H1 (cell line): Measurements from ENCODE around the gene TUBGCP3. TPM values are rescaled to one million over a fixed set of nuclear protein-coding genes. Genes with fewer than 3 reads are reported as not detected.

Source experiments
- CTCF ChIA-PET: fragments of 300-600 bp; sonication (Branson Sonifier 250); formaldehyde crosslinking; loops from one replicate; lab custom pipeline; 2021; ENCODE audit not compliant: partially characterized antibody; lab: Charles Lee
- POLR2A ChIA-PET: fragments of 300-600 bp; sonication (Branson Sonifier 250); formaldehyde crosslinking; loops from one replicate; lab custom pipeline; 2021; ENCODE audit warnings: inconsistent platforms; ENCODE audit not compliant: partially characterized antibody; lab: Charles Lee
- DNase-seq, 2 experiments: peaks; one replicate each; pipeline versions ENCODE4 v3.0.0 to v3.0.0-alpha.2; 2010 to 2022; ENCODE audit warnings: low spot score in 2 of 2, low read depth in 1 of 2, mixed read lengths in 1 of 2
- FAIRE-seq: peaks from 2 replicates; lab custom pipeline; 2011; peaks lifted over from hg19 to GRCh38; lab: Jason Lieb, UNC
- H2AFZ ChIP-seq: 2 replicates; pipeline ENCODE4 v1.8.1; 2012; ENCODE audit warnings: low read length, inconsistent platforms
- H2AK5ac ChIP-seq: 2 replicates; pipeline ENCODE4 v1.6.1; 2013; ENCODE audit warnings: low read depth, low read length
- H2BK120ac ChIP-seq: replicated peaks from 2 replicates; pipeline ENCODE3; 2013; ENCODE audit warnings: low read depth, low read length, inconsistent platforms
- H2BK12ac ChIP-seq: 2 replicates; pipeline ENCODE4 v1.6.1; 2013; ENCODE audit warnings: low read depth, low read length
- H2BK15ac ChIP-seq: 2 replicates; pipeline ENCODE4 v1.6.1; 2013; ENCODE audit warnings: low read length
- H2BK20ac ChIP-seq: 2 replicates; pipeline ENCODE4 v1.6.1; 2013; ENCODE audit warnings: low read length
- H2BK5ac ChIP-seq: 2 replicates; pipeline ENCODE4 v1.6.1; 2013; ENCODE audit warnings: low read depth, low read length
- H3K14ac ChIP-seq: 2 replicates; pipeline ENCODE4 v1.6.1; 2013; ENCODE audit warnings: inconsistent platforms; ENCODE audit not compliant: insufficient read length
- H3K18ac ChIP-seq: 2 replicates; pipeline ENCODE4 v1.6.1; 2013; ENCODE audit warnings: low read length; ENCODE audit errors: extremely low read depth
- H3K23ac ChIP-seq: 2 replicates; pipeline ENCODE4 v1.6.1; 2013; ENCODE audit warnings: inconsistent platforms; ENCODE audit not compliant: insufficient read length
- H3K23me2 ChIP-seq: 2 replicates; pipeline ENCODE4 v1.6.1; 2013; ENCODE audit warnings: low read depth, low read length
- H3K27ac ChIP-seq: 2 replicates; pipeline ENCODE4 v1.6.1; 2011; ENCODE audit warnings: low read depth, low read length, inconsistent platforms
- H3K27me3 ChIP-seq, 4 experiments: replicated peaks in 1 of 4; 1 replicate in 1 of 4; 2 replicates in 3 of 4; pipeline versions ENCODE4 v1.6.1 to v1.8.1; 2011 to 2013; ENCODE audit warnings: low read length in 3 of 4, mild to moderate bottlenecking in 3 of 4, inconsistent platforms in 2 of 4, mixed read lengths in 2 of 4, moderate library complexity in 1 of 4; ENCODE audit not compliant: control insufficient read depth in 3 of 4, insufficient read depth in 3 of 4; ENCODE audit errors: extremely low read depth in 1 of 4
- H3K36me3 ChIP-seq, 4 experiments: 2 replicates each; pipeline versions ENCODE4 v1.6.1 to v1.8.1; 2011 to 2013; ENCODE audit warnings: mild to moderate bottlenecking in 4 of 4, low read length in 3 of 4, moderate library complexity in 2 of 4, control low read depth in 1 of 4, inconsistent platforms in 1 of 4; ENCODE audit not compliant: insufficient read depth in 4 of 4, control insufficient read depth in 2 of 4
- H3K4ac ChIP-seq: replicated peaks from 2 replicates; pipeline ENCODE3; 2013; ENCODE audit warnings: low read length, low read depth, mixed read lengths, inconsistent platforms; ENCODE audit not compliant: insufficient read length
- H3K4me1 ChIP-seq, 4 experiments: replicated peaks in 1 of 4; 1 replicate in 1 of 4; 2 replicates in 3 of 4; pipeline versions ENCODE4 v1.6.1 to v1.8.1; 2011 to 2013; ENCODE audit warnings: low read length in 3 of 4, inconsistent platforms in 2 of 4, mixed read lengths in 1 of 4; ENCODE audit not compliant: insufficient read depth in 4 of 4, control insufficient read depth in 3 of 4
- H3K4me2 ChIP-seq, 2 experiments: 2 replicates each; pipeline versions ENCODE4 v1.6.1 to v1.8.1; 2011 to 2013; ENCODE audit warnings: low read depth in 2 of 2, low read length in 2 of 2, control low read depth in 1 of 2, inconsistent platforms in 1 of 2, mild to moderate bottlenecking in 1 of 2; ENCODE audit not compliant: insufficient read depth in 1 of 2
- H3K4me3 ChIP-seq, 4 experiments: fragments of 200-600, 300-600 bp in 1 of 4; sonication (generic), shearing (Covaris generic), sonication (Bioruptor Twin) in 1 of 4; 2 replicates each; pipeline versions ENCODE4 v1.5.1 to v1.8.1; 2011 to 2016; ENCODE audit warnings: low read length in 4 of 4, low read depth in 3 of 4, control low read depth in 2 of 4, inconsistent platforms in 2 of 4, mild to moderate bottlenecking in 2 of 4, mixed read lengths in 1 of 4, moderate library complexity in 1 of 4; ENCODE audit not compliant: insufficient read depth in 2 of 4; ENCODE audit errors: extremely low read depth in 1 of 4
- H3K56ac ChIP-seq: replicated peaks from 2 replicates; pipeline ENCODE3; 2013; ENCODE audit warnings: low read depth, mild to moderate bottlenecking, mixed read lengths, low read length, inconsistent platforms; ENCODE audit not compliant: insufficient read length
- H3K79me1 ChIP-seq: 2 replicates; pipeline ENCODE4 v1.6.1; 2013; ENCODE audit warnings: low read depth, low read length, control low read depth
- H3K79me2 ChIP-seq, 2 experiments: 2 replicates each; pipeline versions ENCODE4 v1.6.1 to v1.8.1; 2012 to 2013; ENCODE audit warnings: low read length in 2 of 2, mild to moderate bottlenecking in 2 of 2, inconsistent platforms in 1 of 2; ENCODE audit not compliant: insufficient read depth in 2 of 2, control insufficient read depth in 1 of 2
- H3K9ac ChIP-seq, 4 experiments: replicated peaks in 1 of 4; 1 replicate in 1 of 4; 2 replicates in 3 of 4; pipeline versions ENCODE4 v1.6.1 to v1.8.1; 2011 to 2013; ENCODE audit warnings: low read depth in 3 of 4, low read length in 3 of 4, control low read depth in 2 of 4, mild to moderate bottlenecking in 2 of 4, moderate library complexity in 2 of 4, inconsistent platforms in 1 of 4; ENCODE audit errors: extremely low read depth in 1 of 4
- H3K9me3 ChIP-seq, 2 experiments: 2 replicates each; pipeline versions ENCODE4 v1.6.1 to v1.8.1; 2012 to 2013; ENCODE audit warnings: mild to moderate bottlenecking in 2 of 2, moderate library complexity in 2 of 2, control low read depth in 1 of 2, inconsistent platforms in 1 of 2, low read depth in 1 of 2, low read length in 1 of 2, mixed read lengths in 1 of 2; ENCODE audit not compliant: insufficient read depth in 2 of 2
- H4K20me1 ChIP-seq, 2 experiments: replicated peaks in 1 of 2; 2 replicates each; pipeline versions ENCODE3 to v1.8.1; 2011 to 2013; ENCODE audit warnings: inconsistent platforms in 2 of 2, low read length in 2 of 2, mild to moderate bottlenecking in 1 of 2; ENCODE audit not compliant: insufficient read depth in 2 of 2, control insufficient read depth in 1 of 2
- H4K5ac ChIP-seq: 2 replicates; pipeline ENCODE4 v1.6.1; 2013; ENCODE audit warnings: low read length, low read depth, mixed read lengths, inconsistent platforms; ENCODE audit not compliant: insufficient read length
- H4K8ac ChIP-seq: 2 replicates; pipeline ENCODE4 v1.8.0; 2013; ENCODE audit warnings: mild to moderate bottlenecking, moderate library complexity, low read length, inconsistent platforms; ENCODE audit not compliant: insufficient read depth; ENCODE audit errors: extremely low read depth
- H4K91ac ChIP-seq: replicated peaks from 2 replicates; pipeline ENCODE3; 2013; ENCODE audit warnings: low read length, mixed read lengths, inconsistent platforms; ENCODE audit not compliant: insufficient read length
- BACH1 ChIP-seq: IDR thresholded peaks from 2 replicates; pipeline ENCODE4 v1.6.1; 2012; ENCODE audit warnings: low read length, improper control_type of control experiment
- HDAC2 ChIP-seq, 2 experiments: fragments of 300-600 bp in 1 of 2; sonication (generic) in 1 of 2; IDR thresholded peaks; 2 replicates each; pipeline ENCODE4 v1.6.1; 2011 to 2012; ENCODE audit warnings: low read depth in 2 of 2, low read length in 2 of 2, mild to moderate bottlenecking in 2 of 2, moderate library complexity in 2 of 2, borderline replicate concordance in 1 of 2, inconsistent platforms in 1 of 2
- POU5F1 ChIP-seq: IDR thresholded peaks from 2 replicates; pipeline ENCODE4 v1.6.1; 2011; ENCODE audit warnings: low read depth, mild to moderate bottlenecking, low read length, moderate library complexity
- RBBP5 ChIP-seq: IDR thresholded peaks from 2 replicates; pipeline ENCODE4 v1.7.1; 2012; ENCODE audit warnings: low read depth, mild to moderate bottlenecking, inconsistent platforms, low read length, moderate library complexity, borderline replicate concordance
- SAP30 ChIP-seq: fragments of 300-600 bp; sonication (generic); IDR thresholded peaks from 2 replicates; pipeline ENCODE4 v1.7.1; 2012; ENCODE audit warnings: low read length, moderate library complexity, mild to moderate bottlenecking, inconsistent platforms; ENCODE audit not compliant: insufficient read depth, insufficient replicate concordance
- SIN3A ChIP-seq, 2 experiments: IDR thresholded peaks in 1 of 2; conservative IDR thresholded peaks in 1 of 2; 2 replicates each; pipeline ENCODE4 v1.6.1; 2011 to 2012; ENCODE audit warnings: low read length in 2 of 2, improper control_type of control experiment in 1 of 2, low read depth in 1 of 2, mild to moderate bottlenecking in 1 of 2
- WGBS, 2 experiments: shearing (Covaris generic) in 1 of 2; methylation state at CpG; one replicate each; pipeline versions ENCODE4 v1.1.6 to v1.1.7; 2013 to 2015; ENCODE audit warnings: low lambda C conversion rate in 2 of 2, mixed read lengths in 2 of 2, inconsistent platforms in 1 of 2, low coverage in 1 of 2, missing lambda C conversion rate in 1 of 2; ENCODE audit not compliant: insufficient replicate concordance in 2 of 2, insufficient coverage in 1 of 2, insufficient read length in 1 of 2; ENCODE audit errors: extremely low coverage in 1 of 2, missing lambda C conversion rate in 1 of 2; 5-methylcytosine and 5-hydroxymethylcytosine counted together
- polyA plus RNA-seq, 7 experiments: library from polyadenylated mRNA; depleted of rRNA in 3 of 7; stranded (reverse) in 5 of 7; unstranded in 2 of 7; fragments of >200 nt in 5 of 7; fragments of 200-250 nt in 2 of 7; gene quantifications; 1 replicate in 5 of 7; 2 replicates in 1 of 7; 4 replicates in 1 of 7; pipeline versions ENCODE4 v1.2.1 to v1.2.3, GENCODE V29; 2011 to 2013; ENCODE audit warnings: missing spikeins in 2 of 7, mixed read lengths in 2 of 7
- total RNA-seq: library from RNA; stranded (reverse); fragmentation: NEBNext Ultra II Directional; extraction: Animal tissue kit (Norgen Biotek cat#: 25700); gene quantifications from 2 replicates; pipeline ENCODE4 v1.2.1, GENCODE V29; 2021

TUBGCP3 gene
- total and polyA plus RNA-seq, 2 of the 8 experiments (the other 6 are each of a cell fraction or from before 2014, with no cell fraction given) = 27.0 to 31.7 TPM

- Histone ChIP-seq H4K91ac (no peak overlapping the region), H3K23ac (no peak overlapping the region), H3K18ac (no peak overlapping the region), H3K4ac (no peak overlapping the region), H2BK15ac (no peak overlapping the region), H3K4me3 (no peak overlapping the region), H3K56ac (no peak overlapping the region), H3K27me3 (no peaks in the 10 kb centered on the region; a peak in 1 of 7 replicates), H3K27ac (no peak overlapping the region), H3K4me2 (no peak overlapping the region), H2BK12ac (no peak overlapping the region), H3K14ac (no peak overlapping the region), H2AFZ (no peak overlapping the region), H3K79me1 (no peaks in the 10 kb centered on the region), H4K5ac (no peak overlapping the region), H4K20me1 (no peaks in the 10 kb centered on the region), H3K9me3 (no peaks in the 10 kb centered on the region), H3K79me2 (no peaks in the 10 kb centered on the region), H3K23me2 (no peaks in the 10 kb centered on the region), H2BK5ac (no peak overlapping the region), H3K36me3 (no peaks in the 10 kb centered on the region), H2AK5ac (no peak overlapping the region), H2BK120ac (no peak overlapping the region), H3K4me1 (no peaks in the 10 kb centered on the region), H3K9ac (no peak overlapping the region), H2BK20ac (no peak overlapping the region), H4K8ac (no peak overlapping the region)
- ChIA-PET POLR2A (no interaction called here), CTCF (interaction anchor here (1.2 to 1.6 kb wide), 2 partner anchors 18 to 44 kb away, joined by 3 read pairs; no protein-coding TSS in a partner anchor)
- WGBS, 2 experiments = 92% methylated on average over 9 of the region's 9 CpGs; no CpG with 5 or more reads in 1 of the 2 experiments
- DNase-seq (no peak), FAIRE-seq (no peak)
- TF ChIP-seq SAP30 (no peak), POU5F1 (no peak), SIN3A (conservative IDR thresholded peaks at IDR 0.05 in 1 of 2, IDR thresholded peaks at IDR 0.05 in 1 of 2; ENCODE audit: low read depth in 1 of 2, low read length in 2 of 2) (no peak), HDAC2 (IDR thresholded peaks at IDR 0.05; ENCODE audit: borderline replicate concordance in 1 of 2, low read depth in 2 of 2, low read length in 2 of 2) (no peak), RBBP5 (no peak), BACH1 (no peak)
These were observed 110.8 kb downstream of the TUBGCP3 start for GRCh38 chr13:112477070-112477619.
